ENCODE measurements around the gene TRAT1. TPM values are rescaled to one million over a fixed set of nuclear protein-coding genes. Genes with fewer than 3 reads are reported as not detected.

Gene TRAT1
- total and polyA plus RNA-seq, 2 experiments from 2014 or later: not detected

GRCh38 chr3:108838436-108838835, 15.8 kb downstream of the TRAT1 start (continued):
- no peak for TF ChIP-seq ZNF462 (CRISPR knock-in tag; IDR thresholded peaks at IDR 0.05)
- TF ChIP-seq ZNF114 (CRISPR knock-in tag; IDR thresholded peaks at IDR 0.05): no peak
- TF ChIP-seq CTCF (conservative IDR thresholded peaks at IDR 0.05; ENCODE audit: low read depth in 2 of 2): no peak
- TF ChIP-seq EZH2phosphoT487 (IDR thresholded peaks at IDR 0.05; ENCODE audit: unreplicated experiment): no peak
- TF ChIP-seq NANOG (IDR thresholded peaks at IDR 0.05; ENCODE audit: borderline replicate concordance): no peak

- no peak for DNase-seq (ENCODE audit: low spot score)
- Histone ChIP-seq H3K4me2 (no peak overlapping the region), H3F3A (replicated peaks; ENCODE audit: low read depth) (no peaks in the 10 kb centered on the region), H3K4me3 (no peak overlapping the region), H3K36me3 (ENCODE audit: insufficient read depth) (no peaks in the 10 kb centered on the region), H3K4me1 (ENCODE audit: insufficient read depth) (no peaks in the 10 kb centered on the region), H3K27ac (ENCODE audit: low read depth) (no peak overlapping the region), H3K27me3 (ENCODE audit: insufficient read depth) (no peaks in the 10 kb centered on the region), H4K20me1 (replicated peaks; ENCODE audit: insufficient read depth) (no peaks in the 10 kb centered on the region), H3K9me2 (ENCODE audit: insufficient read depth) (no peaks in the 10 kb centered on the region), H3K79me2 (replicated peaks; ENCODE audit: insufficient read depth) (no peaks in the 10 kb centered on the region), H2AFZ (no peak overlapping the region)
- TF ChIP-seq ZNF114 (CRISPR knock-in tag; IDR thresholded peaks at IDR 0.05) (no peak), REST (IDR thresholded peaks at IDR 0.05; ENCODE audit: unreplicated experiment) (no peak), ETS1 (IDR thresholded peaks at IDR 0.05) (no peak)
- no peak overlapping the region for H3K4me3 Mint-ChIP-seq
- H3K4me1 Mint-ChIP-seq: no peaks in the 10 kb centered on the region
- no peak overlapping the region for H3K27ac Mint-ChIP-seq
- H3K27me3 Mint-ChIP-seq (ENCODE audit: insufficient read depth, low read depth, poor library complexity): no peaks in the 10 kb centered on the region
- H3K9me3 Mint-ChIP-seq: no peaks in the 10 kb centered on the region
- ATAC-seq: no peak
- no peaks in the 10 kb centered on the region for H3K36me3 Mint-ChIP-seq (ENCODE audit: low read depth)
Measured at GRCh38 chr3:108845709-108846293, 23.2 kb downstream of the TRAT1 start.
